AG08396 (cell line): ENCODE measurements around the gene GANAB.
A peak's percentile ranks its signal among the peaks of the same experiment; 100 is the strongest.
"Not testable (repeated sequence)": the region's sequence is repeated elsewhere in the genome, so short reads cannot be mapped to it uniquely, and the experiment has no call there.

Source experiments
- DNase-seq: peaks from one replicate; pipeline ENCODE4 v3.0.0; 2012; ENCODE audit warnings: low spot score, mixed read lengths

GANAB gene

GRCh38 chr11:62621567-62622470 lies 24.6 kb downstream of the GANAB start, which contains the start of gene B3GAT3:
TSS of gene B3GAT3 (minus strand) at chr11:62621986. CDS start at chr11:62621947, 39 bp downstream.
- peak; percentile 99 for DNase-seq

- DNase-seq, result no peak
These were observed 25.3 kb downstream of the GANAB start for GRCh38 chr11:62621027-62621566.

GRCh38 chr11:62616957-62617356 lies 29.5 kb downstream of the GANAB start:
- not testable (repeated sequence) for DNase-seq

- no peak for DNase-seq
These were observed 30.9 kb downstream of the GANAB start for GRCh38 chr11:62615521-62615920.

GRCh38 chr11:62614275-62614674 lies 32.1 kb downstream of the GANAB start:
- DNase-seq, result no peak

- DNase-seq, result no peak
These were observed 33.1 kb downstream of the GANAB start for GRCh38 chr11:62613291-62613778.

GRCh38 chr11:62612366-62613290 lies 33.8 kb downstream of the GANAB start, which contains the start of the genes EML3 and ROM1:
TSS of gene EML3 (minus strand) at chr11:62612775. CDS start at chr11:62612457, 318 bp downstream.
TSS of gene ROM1 (plus strand) at chr11:62613257. CDS start at chr11:62613282, 25 bp downstream.
- DNase-seq, result peak; percentile 93

- DNase-seq, result peak; percentile 76
These were observed 34.6 kb downstream of the GANAB start for GRCh38 chr11:62611705-62612365.

- DNase-seq, result no peak
These were observed 35.4 kb downstream of the GANAB start for GRCh38 chr11:62610814-62611704.

GRCh38 chr11:62610403-62610802 lies 36.0 kb downstream of the GANAB start:
- DNase-seq, result no peak

GRCh38 chr11:62608776-62609175 lies 37.6 kb downstream of the GANAB start:
- DNase-seq, result no peak

GRCh38 chr11:62607714-62608113 lies 38.7 kb downstream of the GANAB start:
- no peak for DNase-seq

- no peak for DNase-seq
These were observed 40.5 kb downstream of the GANAB start for GRCh38 chr11:62605902-62606301.

- no peak for DNase-seq
These were observed 40.9 kb downstream of the GANAB start for GRCh38 chr11:62605467-62605866.

GRCh38 chr11:62604460-62605120 lies 41.8 kb downstream of the GANAB start:
- DNase-seq, result no peak

- no peak for DNase-seq
These were observed 42.6 kb downstream of the GANAB start for GRCh38 chr11:62603776-62604299.

- DNase-seq, result no peak
These were observed 43.4 kb downstream of the GANAB start for GRCh38 chr11:62603072-62603408.

- peak; percentile 85 for DNase-seq
These were observed 44.0 kb downstream of the GANAB start for GRCh38 chr11:62602141-62603071.
